HepG2 (cell line): Measurements from ENCODE around the gene STOML1. TPM values are rescaled to one million over a fixed set of nuclear protein-coding genes. Genes with fewer than 3 reads are reported as not detected.

Source experiments
- ATAC-seq: fragments of 200-7000 bp; cut with Tn5 transposase; 3 replicates; pipeline ENCODE4 v1.9.1; 2020; ENCODE audit warnings: mild to moderate bottlenecking, moderate library complexity
- BruUV-seq: library from RNA; stranded (reverse); fragments of 400-500 nt; replicated peaks from 2 replicates; lab custom pipeline; 2021; lab: Mats Ljungman, UMichigan
- CTCF ChIA-PET: fragments of 300-600 bp; formaldehyde crosslinking; extraction: SDS; loops from one replicate; lab custom pipeline; 2021; ENCODE audit warnings: low total read pairs, inconsistent platforms, low intra/inter-chr PET ratio; lab: Yijun Ruan, JAX
- POLR2A ChIA-PET: fragments of 350-600 bp; sonication (Branson Sonifier 250); formaldehyde crosslinking; loops from one replicate; lab custom pipeline; 2020; ENCODE audit warnings: antibody characterized with exemption, inconsistent platforms; lab: Yijun Ruan, JAX
- DNase-seq: peaks from one replicate; pipeline ENCODE4 v3.0.0-alpha.2; 2015; ENCODE audit warnings: low spot score
- FAIRE-seq: peaks from 3 replicates; lab custom pipeline; 2011; peaks lifted over from hg19 to GRCh38; lab: Jason Lieb, UNC
- H2AFZ ChIP-seq: one replicate; pipeline ENCODE4 v1.6.1; 2011; ENCODE audit warnings: low read length, inconsistent platforms
- H3K27ac ChIP-seq: fragments of 300-600 bp; 3 replicates; pipeline ENCODE4 v1.8.0; 2011; ENCODE audit warnings: mixed run types, mild to moderate bottlenecking, mixed read lengths, low read length, inconsistent platforms; ENCODE audit not compliant: insufficient read depth; ENCODE audit errors: extremely low read length
- H3K27me3 ChIP-seq, 2 experiments: fragments of 200-600 bp in 1 of 2; 2 replicates in 1 of 2; 3 replicates in 1 of 2; pipeline versions ENCODE4 v1.6.0 to v1.8.0; 2011; ENCODE audit warnings: low read length in 2 of 2, mild to moderate bottlenecking in 2 of 2, moderate library complexity in 2 of 2, inconsistent platforms in 1 of 2; ENCODE audit not compliant: insufficient read depth in 2 of 2, control insufficient read depth in 1 of 2
- H3K36me3 ChIP-seq, 2 experiments: fragments of 200-600 bp in 1 of 2; replicated peaks in 1 of 2; 2 replicates in 1 of 2; 3 replicates in 1 of 2; pipeline versions ENCODE4 v1.5.1 to v1.8.0; 2011; ENCODE audit warnings: low read length in 2 of 2, inconsistent platforms in 1 of 2; ENCODE audit not compliant: insufficient read depth in 2 of 2, control insufficient read depth in 1 of 2
- H3K4me1 ChIP-seq: 2 replicates; pipeline ENCODE4 v1.5.1; 2012; ENCODE audit warnings: low read length, inconsistent platforms; ENCODE audit not compliant: insufficient read depth
- H3K4me2 ChIP-seq: 2 replicates; pipeline ENCODE4 v1.6.0; 2011; ENCODE audit warnings: low read depth, low read length, inconsistent platforms
- H3K4me3 ChIP-seq, 3 experiments: fragments of 200-600 bp in 1 of 3; sonication (generic), shearing (Covaris generic) in 1 of 3; replicated peaks in 1 of 3; 2 replicates each; pipeline ENCODE4 v1.5.1; 2011 to 2016; ENCODE audit warnings: low read length in 3 of 3, inconsistent platforms in 2 of 3, low read depth in 2 of 3, mild to moderate bottlenecking in 2 of 3, control low read depth in 1 of 3, mixed read lengths in 1 of 3; ENCODE audit not compliant: insufficient read depth in 1 of 3
- H3K79me2 ChIP-seq: one replicate; pipeline ENCODE4 v1.6.1; 2011; ENCODE audit warnings: low read length, inconsistent platforms; ENCODE audit not compliant: insufficient read depth
- H3K9ac ChIP-seq: 2 replicates; pipeline ENCODE4 v1.6.0; 2011; ENCODE audit warnings: mild to moderate bottlenecking, low read depth, low read length, inconsistent platforms; ENCODE audit not compliant: insufficient read depth
- H3K9me3 ChIP-seq: 2 replicates; pipeline ENCODE4 v1.5.1; 2012; ENCODE audit warnings: mild to moderate bottlenecking, low read length
- H4K20me1 ChIP-seq: 2 replicates; pipeline ENCODE4 v1.6.0; 2011; ENCODE audit warnings: inconsistent platforms, mild to moderate bottlenecking, low read length, moderate library complexity; ENCODE audit not compliant: insufficient read depth
- AGO1 ChIP-seq: fragments of 200-400 bp; formaldehyde crosslinking; IDR thresholded peaks from 2 replicates; pipeline ENCODE4 v1.6.1; 2017; ENCODE audit warnings: mild to moderate bottlenecking, low read depth, low read length, moderate library complexity; ENCODE audit not compliant: poor library complexity, severe bottlenecking
- GTF3A ChIP-seq: sonication (generic); formaldehyde crosslinking; conservative IDR thresholded peaks from 2 replicates; pipeline ENCODE4 v1.4.0; 2020; ENCODE audit warnings: mild to moderate bottlenecking, missing genetic modification reagents
- HOXD1 ChIP-seq: sonication (generic); formaldehyde crosslinking; IDR thresholded peaks from 2 replicates; pipeline ENCODE4 v1.5.0; 2020; ENCODE audit warnings: missing genetic modification reagents
- MED13 ChIP-seq: sonication (generic); formaldehyde crosslinking; IDR thresholded peaks from 2 replicates; pipeline ENCODE4 v1.5.0; 2020; ENCODE audit warnings: missing genetic modification reagents
- MLLT10 ChIP-seq: sonication (generic); formaldehyde crosslinking; IDR thresholded peaks from 2 replicates; pipeline ENCODE4 v1.4.0; 2020; ENCODE audit warnings: missing genetic modification reagents
- MYC ChIP-seq: sonication (generic); formaldehyde crosslinking; IDR thresholded peaks from 2 replicates; pipeline ENCODE4 v1.9.0; 2021; ENCODE audit warnings: missing genetic modification reagents, borderline replicate concordance
- NKX3-1 ChIP-seq: sonication (generic); formaldehyde crosslinking; IDR thresholded peaks from 2 replicates; pipeline ENCODE4 v1.5.0; 2020; ENCODE audit warnings: missing genetic modification reagents
- RXRB ChIP-seq: IDR thresholded peaks from 2 replicates; pipeline ENCODE4 v1.6.1; 2016; ENCODE audit warnings: borderline replicate concordance, missing genetic modification reagents, missing compliant biosample characterization
- U2AF2 ChIP-seq: fragments of 200-400 bp; formaldehyde crosslinking; IDR thresholded peaks from 2 replicates; pipeline ENCODE4 v1.6.1; 2017; ENCODE audit warnings: low read depth, mild to moderate bottlenecking, low read length
- ZNF253 ChIP-seq: sonication (generic); formaldehyde crosslinking; IDR thresholded peaks from 2 replicates; pipeline ENCODE4 v1.8.0; 2022; ENCODE audit warnings: mild to moderate bottlenecking, missing genetic modification reagents, borderline replicate concordance
- ZNF781 ChIP-seq: sonication (generic); formaldehyde crosslinking; IDR thresholded peaks from 2 replicates; pipeline ENCODE4 v1.5.1; 2020; ENCODE audit warnings: borderline replicate concordance, mild to moderate bottlenecking, missing genetic modification reagents; ENCODE audit errors: not compliant biosample characterization
- ZNF790 ChIP-seq: sonication (generic); formaldehyde crosslinking; IDR thresholded peaks from 2 replicates; pipeline ENCODE4 v1.8.0; 2022; ENCODE audit warnings: missing genetic modification reagents, mild to moderate bottlenecking, borderline replicate concordance
- WGBS: methylation state at CpG from one replicate; pipeline ENCODE4 v1.1.6; 2017; ENCODE audit warnings: low lambda C conversion rate; 5-methylcytosine and 5-hydroxymethylcytosine counted together
- in situ Hi-C: cut with HindIII; loops from 2 replicates; pipeline ENCODE4 v1.10.0; 2017; ENCODE audit warnings: low pct_unique_long_range_greater_than_20kb; ENCODE audit not compliant: extremely low pct_ligation_motif_present
- intact Hi-C: fragments of 100-400 bp; cut with micrococcal nuclease; formaldehyde crosslinking; loops from one replicate; pipeline ENCODE4 v1.10.0; 2022; ENCODE audit not compliant: unreplicated experiment
- polyA plus RNA-seq, 8 experiments: library from polyadenylated mRNA; depleted of rRNA in 3 of 8; stranded (reverse) in 7 of 8; unstranded in 1 of 8; fragments of >200 nt; fragmentation: Illumina TruSeq in 4 of 8; extraction: Trizol in 4 of 8; gene quantifications; 2 replicates each; pipeline versions ENCODE4 v1.2.1 to v1.2.3, GENCODE V29; 2011 to 2016; ENCODE audit warnings: low read depth in 4 of 8, missing spikeins in 1 of 8, mixed read lengths in 1 of 8; ENCODE audit not compliant: insufficient read depth in 1 of 8
- total RNA-seq, 5 experiments: library from RNA; depleted of rRNA; stranded (reverse); fragments of >200 nt; fragmentation: Illumina TruSeq; extraction: Trizol; gene quantifications; 2 replicates each; pipeline ENCODE4 v1.2.3, GENCODE V29; 2016; ENCODE audit warnings: low read depth in 1 of 5
- TF ChIP-seq, protein P1 (sequence below): sonication (generic); formaldehyde crosslinking; IDR thresholded peaks from 2 replicates; pipeline ENCODE4 v1.4.0; 2020; ENCODE audit warnings: mild to moderate bottlenecking, missing genetic modification reagents
- TF ChIP-seq, protein P2 (sequence below): IDR thresholded peaks from 2 replicates; pipeline ENCODE4 v1.6.1; 2018; ENCODE audit warnings: missing genetic modification reagents, mild to moderate bottlenecking, missing compliant biosample characterization
- TF ChIP-seq, protein P3 (sequence below): fragments of 450-650 bp; IDR thresholded peaks from 2 replicates; pipeline ENCODE4 v1.6.1; 2017

Gene STOML1
- total and polyA plus RNA-seq, 2 of the 13 experiments (the other 11 are each of a cell fraction or from before 2014, with no cell fraction given) = 3.5 to 3.7 TPM

DNA sequence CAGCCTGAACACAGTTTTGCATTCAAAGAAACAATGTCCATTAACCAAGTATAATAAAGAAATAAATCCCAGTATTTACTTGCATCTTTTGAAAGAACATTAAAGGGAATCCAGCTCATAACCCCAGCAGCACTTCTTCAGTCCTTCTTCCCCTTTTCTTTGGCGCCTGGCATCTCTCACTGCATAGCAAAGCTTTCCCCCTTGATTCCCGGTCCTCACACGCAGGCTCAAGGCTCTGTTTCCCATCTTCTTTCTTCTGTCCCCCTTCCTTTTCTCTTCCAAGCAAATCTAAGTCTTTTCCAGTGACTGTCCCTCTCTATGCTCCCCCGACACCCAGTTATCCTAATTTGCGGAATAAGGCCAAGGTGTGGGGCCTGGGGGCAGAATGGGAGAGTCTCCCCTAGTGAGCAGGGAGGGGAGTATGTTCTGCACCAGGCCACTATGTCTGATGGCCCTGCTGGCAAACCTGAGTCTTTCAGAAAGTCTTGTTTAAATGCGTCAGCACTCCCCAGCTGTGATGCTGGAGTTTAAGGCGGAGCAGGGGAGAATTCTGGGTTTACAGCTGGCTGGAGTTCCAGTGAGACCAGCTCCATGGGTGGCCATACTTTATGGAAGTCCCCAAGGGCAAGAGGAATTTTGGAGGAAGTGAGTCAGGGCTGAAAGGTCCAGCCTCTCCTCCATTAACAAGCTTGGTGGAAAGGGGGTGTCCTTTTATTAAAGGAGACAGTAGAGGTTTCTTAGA lies 48.2 kb upstream of the STOML1 start:
- ChIA-PET POLR2A (no interaction called here), CTCF (interaction anchor here (0.7 kb wide), 1 partner anchor 68 kb away, joined by 3 read pairs; no protein-coding TSS in a partner anchor)
- Histone ChIP-seq H3K27ac (no peak overlapping the region), H3K79me2 (no peaks in the 10 kb centered on the region), H3K4me1 (no peaks in the 10 kb centered on the region), H3K9me3 (no peaks in the 10 kb centered on the region), H4K20me1 (no peaks in the 10 kb centered on the region), H3K4me2 (no peak overlapping the region), H3K36me3 (peaks cover under 1 to 7% of the 10 kb centered on the region in 2 experiments; a peak in 1 of 5 replicates), H3K4me3 (no peak overlapping the region), H3K27me3 (0 out of 5 replicates have a peak, but pooled peaks cover 1 to 6% of the 10 kb centered on the region in 2 experiments), H3K9ac (no peak overlapping the region), H2AFZ (no peak overlapping the region)
- 30% methylated on average over 7 of the region's 7 CpGs for WGBS
- in situ Hi-C loops (no loop called here), intact Hi-C loops (no loop called here)
- no peak for DNase-seq
- no TSS peak for BruUV-seq
- FAIRE-seq = no peak
- no peak for ATAC-seq
- TF ChIP-seq, protein P1, sequence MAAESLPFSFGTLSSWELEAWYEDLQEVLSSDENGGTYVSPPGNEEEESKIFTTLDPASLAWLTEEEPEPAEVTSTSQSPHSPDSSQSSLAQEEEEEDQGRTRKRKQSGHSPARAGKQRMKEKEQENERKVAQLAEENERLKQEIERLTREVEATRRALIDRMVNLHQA (CRISPR knock-in tag) = no peak
- TF ChIP-seq NKX3-1 (CRISPR knock-in tag) (no peak), ZNF781 (no peak), HOXD1 (CRISPR knock-in tag) (no peak), GTF3A (no peak), ZNF790 (CRISPR knock-in tag) (no peak), AGO1 (no peak), MLLT10 (CRISPR knock-in tag) (no peak), RXRB (CRISPR knock-in tag) (no peak), MYC (CRISPR knock-in tag) (no peak), U2AF2 (no peak), ZNF253 (CRISPR knock-in tag) (no peak), MED13 (CRISPR knock-in tag) (no peak)
- TF ChIP-seq, protein P2, sequence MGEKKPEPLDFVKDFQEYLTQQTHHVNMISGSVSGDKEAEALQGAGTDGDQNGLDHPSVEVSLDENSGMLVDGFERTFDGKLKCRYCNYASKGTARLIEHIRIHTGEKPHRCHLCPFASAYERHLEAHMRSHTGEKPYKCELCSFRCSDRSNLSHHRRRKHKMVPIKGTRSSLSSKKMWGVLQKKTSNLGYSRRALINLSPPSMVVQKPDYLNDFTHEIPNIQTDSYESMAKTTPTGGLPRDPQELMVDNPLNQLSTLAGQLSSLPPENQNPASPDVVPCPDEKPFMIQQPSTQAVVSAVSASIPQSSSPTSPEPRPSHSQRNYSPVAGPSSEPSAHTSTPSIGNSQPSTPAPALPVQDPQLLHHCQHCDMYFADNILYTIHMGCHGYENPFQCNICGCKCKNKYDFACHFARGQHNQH (CRISPR knock-in tag) = no peak
- TF ChIP-seq, protein P3, sequence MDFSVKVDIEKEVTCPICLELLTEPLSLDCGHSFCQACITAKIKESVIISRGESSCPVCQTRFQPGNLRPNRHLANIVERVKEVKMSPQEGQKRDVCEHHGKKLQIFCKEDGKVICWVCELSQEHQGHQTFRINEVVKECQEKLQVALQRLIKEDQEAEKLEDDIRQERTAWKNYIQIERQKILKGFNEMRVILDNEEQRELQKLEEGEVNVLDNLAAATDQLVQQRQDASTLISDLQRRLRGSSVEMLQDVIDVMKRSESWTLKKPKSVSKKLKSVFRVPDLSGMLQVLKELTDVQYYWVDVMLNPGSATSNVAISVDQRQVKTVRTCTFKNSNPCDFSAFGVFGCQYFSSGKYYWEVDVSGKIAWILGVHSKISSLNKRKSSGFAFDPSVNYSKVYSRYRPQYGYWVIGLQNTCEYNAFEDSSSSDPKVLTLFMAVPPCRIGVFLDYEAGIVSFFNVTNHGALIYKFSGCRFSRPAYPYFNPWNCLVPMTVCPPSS = no peak
